Fibroblast of peridontal ligament (primary cell): ENCODE data around the gene NUP62.
"Not testable (repeated sequence)": the region's sequence is repeated elsewhere in the genome, so short reads cannot be mapped to it uniquely, and the experiment has no call there.

Experiments used
- DNase-seq: peaks from one replicate; pipeline ENCODE4 v3.0.0-alpha.2; 2010; ENCODE audit errors: extremely low read depth

NUP62 gene

DNA sequence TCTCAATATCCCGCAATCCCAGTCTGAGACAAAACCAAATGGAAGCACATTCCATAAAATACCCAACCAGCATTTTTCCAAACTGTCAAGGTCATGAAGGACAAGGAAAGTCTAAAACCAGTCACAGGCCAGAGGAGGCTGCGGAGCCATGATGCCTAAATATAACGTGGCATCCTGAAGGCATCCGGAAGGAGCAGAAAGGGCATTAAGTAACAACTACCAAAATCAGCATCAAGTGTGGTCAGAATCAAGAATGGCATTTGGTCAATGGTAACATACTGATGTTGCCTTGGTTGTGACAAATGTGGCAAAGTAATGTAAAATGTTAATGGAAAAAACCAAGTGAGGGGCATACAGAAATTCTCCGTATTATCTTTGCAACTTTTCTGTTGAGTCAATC lies 3.8 kb downstream of the NUP62 start:
- DNase-seq: no peak

DNA sequence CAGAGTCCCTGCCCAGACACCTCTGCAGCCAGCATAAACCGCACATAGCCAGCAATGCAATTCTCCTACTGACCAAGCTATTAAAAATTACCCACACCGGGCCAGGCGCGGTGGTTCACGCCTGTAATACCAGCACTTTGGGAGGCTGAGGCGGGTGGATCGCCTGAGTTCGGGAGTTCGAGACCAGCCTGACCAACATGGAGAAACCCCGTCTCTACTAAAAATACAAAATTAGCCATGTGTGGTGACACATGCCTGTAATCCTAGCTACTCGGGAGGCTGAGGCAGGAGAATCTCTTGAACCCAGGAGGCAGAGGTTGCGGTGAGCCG lies 4.5 kb downstream of the NUP62 start:
- not testable (repeated sequence) for DNase-seq

DNA sequence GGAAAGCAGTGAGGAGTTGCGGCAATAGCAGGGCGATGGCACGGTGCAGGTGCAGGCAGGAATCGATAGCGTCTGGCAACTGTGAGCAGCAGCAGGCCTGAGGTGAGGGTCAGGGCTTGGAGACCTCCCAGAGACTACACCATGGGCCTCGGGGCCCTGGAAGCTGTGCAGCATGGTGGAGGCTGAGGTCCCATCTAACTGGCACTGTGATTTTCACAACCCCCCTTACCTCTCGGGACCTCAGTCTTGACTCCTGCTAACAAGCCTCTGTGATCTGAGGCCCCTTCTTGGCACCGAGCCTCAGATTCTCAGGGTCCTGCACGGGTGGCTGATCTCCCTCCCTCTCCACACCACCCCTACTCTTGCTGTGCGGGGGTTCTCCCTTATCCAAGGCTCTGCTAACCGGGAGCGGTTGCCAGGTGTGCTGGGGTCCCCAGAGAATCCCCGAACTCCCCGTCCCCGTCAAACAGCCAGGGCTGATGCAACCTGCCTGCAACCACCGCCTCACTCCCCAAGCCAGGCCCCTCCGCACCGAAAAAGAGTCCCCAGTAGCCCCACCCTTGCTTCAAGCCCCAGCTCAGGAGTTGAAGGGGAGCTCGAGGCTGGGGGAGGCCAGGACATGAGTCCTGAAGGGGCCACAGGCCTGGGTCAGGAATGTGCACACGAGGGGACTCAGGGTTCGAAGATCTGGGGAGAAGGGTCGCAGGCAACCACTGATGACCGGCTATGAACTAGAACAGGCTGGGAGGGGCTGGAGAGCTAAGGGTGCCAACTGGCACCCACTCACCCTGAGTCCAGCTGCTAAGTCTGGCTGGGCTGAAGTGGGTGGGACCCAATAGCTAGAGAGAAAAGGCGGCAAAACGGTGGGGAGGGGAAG lies 5.1 kb downstream of the NUP62 start:
- no peak for DNase-seq

DNA sequence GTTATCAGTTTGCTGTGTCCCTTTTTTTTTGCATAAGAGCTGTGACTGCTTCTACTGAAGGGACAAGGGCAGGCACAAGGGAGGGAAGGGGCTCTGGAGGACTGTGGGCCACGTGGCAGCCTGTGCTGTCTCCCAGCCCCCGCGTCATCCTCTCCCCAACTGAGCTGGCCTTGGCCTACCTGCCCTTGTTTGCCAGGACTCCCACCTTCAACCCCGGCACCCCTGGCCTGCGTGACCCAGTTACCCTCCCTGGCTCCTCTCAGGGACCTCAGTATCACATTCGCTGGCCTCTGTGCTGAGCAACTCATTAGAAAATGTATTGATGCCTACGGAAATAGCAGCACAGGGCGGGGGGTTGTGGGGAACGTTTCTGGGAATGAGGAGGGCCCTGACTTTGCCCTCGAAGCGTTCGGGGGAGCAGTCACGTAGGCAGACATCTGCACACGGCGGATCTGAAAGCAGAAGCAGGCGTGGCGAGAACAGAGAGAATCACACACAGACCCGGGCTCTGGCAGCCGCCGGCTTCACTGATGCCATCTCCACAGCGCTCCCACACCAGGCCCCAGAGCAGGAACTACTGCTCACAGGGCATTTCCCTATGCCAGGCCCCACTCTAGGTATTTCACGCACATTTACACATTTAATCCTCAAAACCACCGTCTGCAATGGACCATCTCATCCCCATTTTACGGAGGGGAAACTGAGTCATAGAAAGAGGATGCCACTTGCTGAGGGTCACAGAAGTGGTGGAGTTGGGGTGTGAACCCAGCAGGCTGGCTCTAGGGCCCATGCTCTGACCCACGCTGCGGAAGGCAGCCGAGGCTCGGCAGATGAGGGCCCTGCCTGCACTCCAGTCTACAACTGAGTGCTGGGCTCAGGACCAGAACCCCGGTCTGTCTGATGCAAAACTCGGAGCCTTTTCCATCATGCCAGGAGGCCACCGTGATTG lies 6.0 kb downstream of the NUP62 start:
- no peak for DNase-seq

DNA sequence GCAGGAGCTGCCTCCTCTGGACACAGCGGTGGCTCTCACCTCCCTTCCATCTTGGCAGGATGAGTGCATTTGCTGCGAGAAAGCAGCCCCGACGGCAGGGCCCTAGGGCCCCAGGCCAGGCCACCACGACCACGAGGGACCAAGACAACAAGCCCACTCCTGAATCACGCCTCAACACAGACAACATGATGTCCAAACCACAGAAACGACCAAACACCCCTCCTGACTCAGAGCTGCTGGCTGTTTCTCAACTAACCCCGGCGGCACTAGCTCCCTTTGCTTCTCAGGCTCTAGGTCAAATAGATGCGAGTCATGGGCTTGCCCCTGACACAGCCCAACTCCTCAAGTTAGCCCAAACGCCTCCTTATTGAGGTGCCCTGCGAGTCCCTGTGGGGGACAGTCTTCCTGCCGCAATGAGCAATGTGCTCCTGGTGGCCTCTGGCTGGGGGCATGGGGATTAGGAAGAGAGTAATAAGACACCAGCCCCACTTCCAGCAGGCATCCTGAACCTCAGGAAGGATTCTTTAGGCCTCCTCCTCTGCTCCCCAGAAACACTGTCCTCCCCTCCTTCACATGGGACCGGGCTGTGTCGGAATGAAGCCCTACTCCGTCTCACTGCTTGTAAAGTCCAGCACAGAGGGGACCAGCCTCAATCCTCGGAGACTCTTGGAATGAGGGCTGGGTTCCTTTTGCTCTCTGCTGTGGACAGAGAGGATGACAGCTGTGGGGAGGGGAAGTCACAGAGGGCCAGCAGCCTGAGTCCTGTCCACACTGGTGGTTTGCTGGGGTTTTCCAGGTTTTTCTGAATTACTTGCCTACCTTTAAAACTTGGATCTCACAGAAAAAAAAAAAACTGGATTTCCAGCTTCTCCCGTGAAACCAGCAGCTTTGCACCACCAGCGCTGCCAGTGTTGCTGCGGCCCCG lies 7.2 kb downstream of the NUP62 start:
- DNase-seq: peak; percentile 66

DNA sequence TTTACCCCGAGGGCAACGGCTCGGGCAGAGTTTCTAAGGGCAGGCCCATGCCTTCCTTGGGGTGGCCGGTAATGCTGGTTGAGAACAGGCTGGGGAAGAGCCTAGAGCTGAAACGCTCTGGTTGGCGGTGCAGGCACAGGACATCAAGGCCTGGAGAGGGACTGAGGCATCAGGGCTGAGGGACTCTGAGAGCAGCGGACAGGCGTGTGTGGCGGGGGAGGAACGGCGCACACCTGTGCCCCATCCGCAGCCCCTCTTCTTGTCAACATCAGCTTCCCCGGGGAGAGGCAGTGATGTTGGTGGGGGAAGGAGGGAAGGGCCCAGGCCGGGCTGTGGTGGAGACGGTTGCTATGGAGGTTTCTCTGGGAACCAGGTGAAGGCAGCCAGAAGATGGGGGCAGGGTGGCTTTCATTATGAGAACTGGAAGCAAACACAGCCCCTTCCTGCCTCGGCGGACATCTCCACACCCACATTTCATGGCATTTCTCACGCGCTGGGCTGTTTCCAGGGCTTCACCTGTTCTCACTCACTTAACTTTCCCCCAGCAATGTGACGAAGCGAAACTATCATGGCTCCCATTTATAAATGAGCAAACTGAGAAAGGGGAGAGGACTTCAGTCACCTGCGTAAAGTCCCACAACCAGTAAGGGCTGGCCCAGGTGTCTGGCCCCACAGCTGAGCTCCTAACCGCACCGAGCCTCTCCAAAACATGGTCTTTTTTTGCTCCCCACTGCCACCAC lies 8.5 kb downstream of the NUP62 start:
- DNase-seq: no peak

DNA sequence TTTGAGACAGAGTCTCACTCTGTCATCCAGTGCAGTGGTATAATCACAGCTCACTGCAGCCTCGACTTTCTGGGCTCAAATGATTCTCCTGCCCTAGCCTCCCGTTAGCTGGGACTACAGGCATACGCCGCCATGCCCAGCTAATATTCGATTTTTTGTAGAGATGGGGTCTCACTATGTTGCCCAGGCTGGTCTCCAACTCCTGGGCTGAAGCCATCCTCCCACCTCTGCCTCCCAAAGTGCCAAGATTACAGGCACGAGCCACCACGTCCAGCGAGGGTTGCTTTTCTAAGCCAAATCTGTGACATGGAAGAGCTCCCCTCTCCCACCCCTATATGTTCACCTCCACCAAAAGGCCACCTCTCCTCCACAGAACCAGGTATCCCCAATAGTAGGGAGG lies 11.2 kb downstream of the NUP62 start:
- DNase-seq: no peak

DNA sequence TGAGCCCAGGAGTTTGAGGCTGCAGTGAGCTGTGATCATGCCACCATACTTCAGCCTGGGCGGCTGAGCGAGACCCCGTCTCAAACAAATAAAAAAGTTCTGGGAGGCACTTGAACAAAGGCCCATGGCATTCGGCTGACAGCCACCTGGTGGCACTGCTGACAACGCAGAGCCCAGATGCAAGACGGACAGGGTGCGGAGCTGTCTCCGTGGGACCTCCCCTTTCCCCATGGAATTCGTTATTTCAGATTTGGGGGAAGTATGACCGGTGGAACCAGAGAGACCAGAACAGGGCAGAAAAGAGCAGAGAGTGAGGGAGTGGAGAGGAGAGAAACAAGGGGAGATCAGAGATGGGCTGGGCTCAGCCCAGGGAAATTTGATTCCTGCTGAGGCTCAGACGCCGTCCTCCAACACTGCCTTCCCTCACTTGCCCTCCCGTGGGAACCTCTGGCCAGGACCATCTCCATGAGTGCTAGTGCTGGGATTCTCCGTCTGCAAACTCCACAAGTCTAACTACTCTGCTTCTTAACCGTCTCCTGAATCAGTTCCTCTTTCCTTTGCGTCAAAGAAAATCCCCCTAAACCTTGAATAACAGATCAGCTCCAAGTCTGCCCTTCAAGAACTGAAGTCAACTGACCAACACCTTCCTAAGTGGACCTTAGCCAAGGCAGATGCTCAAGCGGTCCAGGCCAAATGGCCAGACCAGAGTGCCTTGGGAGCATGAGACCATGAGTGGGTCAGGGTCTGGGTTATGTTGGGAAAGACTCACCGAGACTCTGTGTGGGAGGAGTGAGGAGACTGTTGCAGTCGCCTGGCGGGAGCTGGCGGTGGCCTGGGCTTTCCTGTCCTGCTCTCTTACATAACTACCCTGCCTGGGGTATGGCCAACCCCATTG lies 12.2 kb downstream of the NUP62 start:
- no peak for DNase-seq

DNA sequence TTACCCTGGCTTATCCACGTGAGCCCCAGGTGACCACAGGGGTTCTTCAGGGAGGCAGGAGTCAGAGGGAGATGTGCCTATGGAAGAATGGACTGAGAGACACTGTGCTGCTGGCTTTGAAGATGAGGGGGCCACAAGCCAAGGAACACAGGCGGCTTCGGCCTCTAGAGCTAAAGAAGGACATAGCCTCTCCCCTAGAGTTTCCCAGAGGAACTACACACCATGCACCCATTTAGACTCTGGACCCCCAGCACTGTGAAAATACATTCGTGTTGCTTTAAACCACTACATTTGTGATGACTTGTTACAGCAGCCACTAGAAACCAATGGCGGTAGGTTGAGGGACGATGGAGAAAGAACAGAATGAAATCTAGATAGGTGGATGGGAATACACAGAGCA lies 14.0 kb downstream of the NUP62 start:
- no peak for DNase-seq

DNA sequence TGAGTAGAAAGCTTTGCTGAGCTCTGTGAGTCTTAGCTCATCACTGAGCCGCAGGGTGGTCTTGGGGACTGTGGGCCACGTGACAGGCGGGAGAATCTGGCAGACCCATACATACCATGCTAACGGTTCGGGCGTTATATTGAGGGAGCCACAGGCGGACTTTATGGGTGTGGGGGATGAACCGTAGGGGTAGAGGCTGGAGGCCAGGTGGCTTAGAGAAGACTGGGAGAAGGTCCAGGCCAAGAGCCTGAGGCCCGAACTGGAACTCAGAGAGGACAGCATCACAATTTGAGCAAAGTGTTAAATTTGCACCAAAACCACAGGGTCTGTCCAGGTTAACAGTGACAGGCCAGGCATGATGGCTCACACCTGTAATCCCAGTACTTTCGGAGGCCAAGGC lies 15.6 kb downstream of the NUP62 start:
- DNase-seq: no peak

DNA sequence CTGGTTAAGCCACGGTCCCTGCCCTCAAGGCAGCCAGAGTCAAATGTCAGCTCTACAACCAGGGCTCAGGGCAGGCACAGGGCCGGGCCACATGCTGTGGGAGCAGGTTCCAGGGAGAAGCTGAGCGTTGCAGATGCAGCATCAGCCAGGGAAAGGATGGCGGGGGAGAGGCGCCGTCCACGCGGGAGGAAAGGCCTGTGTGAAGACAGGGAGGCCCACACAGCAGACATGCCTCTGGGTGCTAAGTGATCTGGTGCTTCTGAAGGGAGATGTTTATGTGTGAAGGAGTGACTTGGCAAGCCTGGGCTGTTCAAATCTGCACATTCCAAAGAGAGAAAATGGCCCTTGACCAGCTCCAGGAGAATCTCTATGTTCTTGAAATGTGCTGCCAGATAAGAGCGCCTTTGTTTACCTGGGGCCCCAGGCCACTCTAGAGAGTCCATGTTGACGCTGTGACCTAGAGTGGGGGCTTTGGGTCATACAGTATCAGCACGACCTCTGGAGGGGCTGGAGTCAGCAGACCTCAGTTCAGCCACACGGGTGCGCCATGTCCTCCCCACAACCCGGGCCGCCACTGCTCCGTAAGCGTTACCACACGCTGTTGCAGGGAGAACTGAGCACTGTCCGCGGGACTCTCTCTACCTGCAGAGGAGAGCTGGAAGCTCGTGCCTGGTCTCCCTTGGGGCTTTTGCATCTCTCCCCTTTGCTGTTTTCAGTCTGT lies 16.2 kb downstream of the NUP62 start:
- no peak for DNase-seq

DNA sequence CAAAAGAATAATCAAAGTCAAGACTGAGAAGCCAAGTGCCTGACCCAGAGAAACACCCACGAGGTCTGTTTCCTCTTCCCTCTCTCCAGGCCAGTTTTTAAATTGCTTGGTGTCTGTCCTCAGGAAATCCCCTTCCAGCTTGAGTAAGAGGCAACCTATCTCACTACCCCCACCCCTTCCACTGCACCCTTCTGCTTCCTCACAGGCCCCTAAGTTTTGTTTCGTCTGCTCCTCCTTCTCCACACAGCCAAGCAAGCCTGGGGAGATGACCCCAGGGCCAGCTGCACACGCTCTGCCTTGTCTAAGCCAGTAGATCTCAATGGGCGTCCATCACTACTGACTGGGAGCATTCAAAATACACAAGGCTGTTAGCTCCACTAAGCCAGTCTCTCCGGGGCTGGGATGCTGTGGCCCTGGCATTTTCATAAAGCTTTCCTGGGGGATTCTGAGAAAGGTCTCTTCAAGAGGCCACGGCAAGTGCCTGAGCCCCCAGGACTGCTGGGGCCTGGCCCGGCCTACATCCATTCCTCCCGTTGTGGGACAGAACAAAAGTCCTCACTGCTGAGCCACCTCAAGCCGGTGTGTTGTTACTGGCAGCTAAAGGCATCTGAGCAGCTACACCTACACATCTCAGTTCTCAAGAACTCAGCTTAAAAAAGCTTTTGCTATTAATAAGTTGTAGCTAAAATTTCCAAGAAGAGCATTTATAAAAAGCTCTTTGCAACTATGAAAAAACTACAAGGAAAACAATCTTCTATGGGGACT lies 17.7 kb downstream of the NUP62 start:
- DNase-seq: no peak

DNA sequence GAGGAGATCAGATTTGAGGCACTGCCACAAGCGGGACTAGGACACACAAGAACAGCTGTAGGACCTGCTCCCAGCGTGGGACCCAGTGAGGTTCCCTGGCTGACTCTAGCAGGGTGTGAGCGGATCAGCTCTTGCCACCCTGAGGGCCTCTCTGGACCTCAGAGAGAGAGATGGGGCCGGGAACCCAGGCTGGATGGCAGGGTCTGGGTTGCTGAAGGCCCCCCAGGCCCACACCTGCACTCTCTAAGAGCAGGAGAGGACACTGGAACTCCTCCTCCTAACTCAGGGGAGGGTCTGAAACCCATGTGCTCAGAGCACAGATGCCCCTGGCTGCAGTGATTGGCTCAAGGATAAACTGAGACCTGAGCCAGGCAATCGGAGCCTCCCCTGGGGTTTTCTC lies 19.1 kb downstream of the NUP62 start:
- DNase-seq: no peak

DNA sequence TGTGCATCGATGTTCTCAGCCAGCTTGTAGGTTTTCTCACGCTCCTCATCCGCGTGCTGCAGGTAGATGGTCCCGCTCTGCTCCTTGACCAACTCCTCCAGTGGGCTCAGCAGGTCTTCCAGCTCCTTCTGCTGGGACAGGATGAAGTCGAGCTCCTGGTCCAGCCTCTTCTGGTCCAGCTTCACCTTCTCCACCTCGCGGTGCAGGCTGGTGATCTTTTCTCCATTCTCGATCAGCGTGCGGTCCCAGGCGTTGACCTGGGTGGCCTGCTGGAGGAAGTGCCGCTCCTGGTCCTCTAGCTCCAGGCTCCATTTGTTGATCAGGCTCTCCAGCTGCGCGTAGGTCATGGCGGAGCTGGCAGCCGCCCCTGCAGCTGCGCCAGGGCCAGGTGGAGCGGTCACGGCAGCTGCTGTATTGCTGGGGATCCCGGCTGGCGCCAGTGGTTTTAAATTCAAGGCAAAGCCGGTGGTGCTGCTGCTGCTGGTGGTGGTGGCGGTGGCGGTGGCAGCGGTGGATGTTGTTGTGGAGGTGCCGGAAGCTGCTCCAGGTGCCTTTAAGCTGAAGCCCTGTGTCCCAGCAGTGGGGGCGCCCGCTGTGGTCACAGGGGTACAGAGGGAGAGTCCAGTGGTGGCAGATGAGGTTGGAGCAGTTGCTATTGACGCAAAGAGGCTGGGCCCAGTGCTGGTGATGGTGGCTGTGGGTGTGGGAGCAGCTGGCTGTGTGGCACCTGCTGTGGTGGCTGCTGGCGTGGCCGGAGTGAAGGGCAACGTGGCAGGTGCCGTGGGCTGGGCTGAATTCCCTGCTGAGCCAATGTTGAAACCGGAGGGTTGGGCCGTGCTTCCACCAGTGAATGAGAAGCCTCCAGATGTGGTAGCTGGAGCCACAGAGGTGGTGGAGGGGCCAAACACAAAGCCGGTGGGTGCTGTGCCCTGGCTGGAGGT lies 20.6 kb downstream of the NUP62 start:
- no peak for DNase-seq

DNA sequence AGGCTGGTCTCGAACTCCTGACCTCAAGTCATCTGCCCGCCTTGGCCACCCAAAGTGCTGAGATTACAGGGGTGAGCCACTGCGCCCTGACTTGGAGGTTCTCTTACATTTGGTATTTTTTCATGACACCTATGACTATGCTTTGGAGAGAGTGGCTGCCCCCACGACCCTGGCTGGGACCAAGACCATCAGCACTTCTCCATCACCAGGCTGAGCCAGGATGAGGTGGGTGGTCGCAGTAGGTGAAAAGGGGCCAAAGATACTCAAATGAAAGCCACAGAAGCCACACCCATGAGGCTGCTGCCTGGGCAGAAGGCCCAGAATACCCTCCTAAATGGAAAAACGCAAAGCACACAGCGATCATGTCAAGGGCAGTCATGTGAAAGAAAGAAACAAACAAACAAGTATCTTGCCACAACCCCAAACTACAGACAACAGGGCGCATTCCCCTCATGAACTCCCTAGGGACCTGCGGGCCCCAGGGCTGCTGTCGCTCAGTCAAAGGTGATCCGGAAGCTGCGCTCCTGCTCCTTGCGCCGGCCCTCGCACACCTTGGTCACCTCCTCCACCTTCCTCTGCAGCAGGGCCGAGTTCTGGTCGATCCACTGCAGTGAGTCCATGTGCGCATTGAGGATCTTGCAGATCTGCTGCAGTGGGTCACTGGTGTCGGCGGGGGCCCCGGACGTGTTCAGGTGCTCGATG lies 21.4 kb downstream of the NUP62 start:
- DNase-seq: no peak

DNA sequence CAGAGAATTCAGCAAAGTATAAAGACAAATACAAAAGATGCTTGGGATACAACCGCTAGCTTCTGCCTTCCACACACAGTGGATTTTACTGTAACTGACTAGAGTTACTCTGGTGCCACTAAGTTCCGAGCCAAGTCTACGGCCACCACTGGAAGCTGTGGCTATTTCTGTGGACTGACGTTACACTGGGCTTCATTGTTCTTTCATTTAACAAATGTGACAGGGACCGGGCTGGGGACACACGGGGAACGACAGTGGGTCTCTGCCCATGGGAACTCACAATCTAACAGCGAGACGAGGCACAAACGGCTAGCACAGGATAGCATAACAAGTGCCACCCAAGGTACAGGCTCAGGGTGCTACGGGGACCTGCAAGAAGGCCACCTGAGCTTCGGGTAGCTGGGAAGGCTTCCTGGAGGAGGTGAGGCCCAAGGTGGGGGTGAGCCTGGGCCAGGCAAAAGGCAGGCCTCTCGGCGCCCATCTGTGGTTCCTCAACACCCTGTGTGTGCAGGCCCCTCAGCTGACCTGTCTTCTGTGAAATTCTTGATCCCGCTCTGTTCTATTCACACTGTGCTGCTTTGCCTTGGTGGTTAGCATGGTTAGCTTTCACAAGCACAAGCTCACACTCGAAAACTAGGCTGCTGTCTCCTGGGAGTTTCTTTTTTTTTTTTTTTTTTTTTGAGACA lies 22.3 kb downstream of the NUP62 start:
- no peak for DNase-seq
